GM12875 (cell line): ENCODE results near the gene PRDX2.
"Not testable (repeated sequence)": the region's sequence is repeated elsewhere in the genome, so short reads cannot be mapped to it uniquely, and the experiment has no call there.

ENCODE experiments used
- H3K4me3 ChIP-seq: one replicate; pipeline ENCODE4 v1.5.1; 2011; ENCODE audit warnings: low read depth, low read length, control low read depth
- CTCF ChIP-seq: IDR thresholded peaks from 2 replicates; pipeline ENCODE4 v1.5.1; 2011; ENCODE audit warnings: low read depth, mild to moderate bottlenecking, control low read depth, inconsistent platforms, low read length, moderate library complexity, borderline replicate concordance; ENCODE audit not compliant: insufficient read depth

The PRDX2 gene

GRCh38 chr19:12834566-12834943, 33.0 kb upstream of the PRDX2 start, which contains the start of gene RTBDN:
TSS of gene RTBDN (minus strand) at chr19:12834579. CDS start at chr19:12829979, 4,600 bp downstream.
- no peak for TF ChIP-seq CTCF

DNA sequence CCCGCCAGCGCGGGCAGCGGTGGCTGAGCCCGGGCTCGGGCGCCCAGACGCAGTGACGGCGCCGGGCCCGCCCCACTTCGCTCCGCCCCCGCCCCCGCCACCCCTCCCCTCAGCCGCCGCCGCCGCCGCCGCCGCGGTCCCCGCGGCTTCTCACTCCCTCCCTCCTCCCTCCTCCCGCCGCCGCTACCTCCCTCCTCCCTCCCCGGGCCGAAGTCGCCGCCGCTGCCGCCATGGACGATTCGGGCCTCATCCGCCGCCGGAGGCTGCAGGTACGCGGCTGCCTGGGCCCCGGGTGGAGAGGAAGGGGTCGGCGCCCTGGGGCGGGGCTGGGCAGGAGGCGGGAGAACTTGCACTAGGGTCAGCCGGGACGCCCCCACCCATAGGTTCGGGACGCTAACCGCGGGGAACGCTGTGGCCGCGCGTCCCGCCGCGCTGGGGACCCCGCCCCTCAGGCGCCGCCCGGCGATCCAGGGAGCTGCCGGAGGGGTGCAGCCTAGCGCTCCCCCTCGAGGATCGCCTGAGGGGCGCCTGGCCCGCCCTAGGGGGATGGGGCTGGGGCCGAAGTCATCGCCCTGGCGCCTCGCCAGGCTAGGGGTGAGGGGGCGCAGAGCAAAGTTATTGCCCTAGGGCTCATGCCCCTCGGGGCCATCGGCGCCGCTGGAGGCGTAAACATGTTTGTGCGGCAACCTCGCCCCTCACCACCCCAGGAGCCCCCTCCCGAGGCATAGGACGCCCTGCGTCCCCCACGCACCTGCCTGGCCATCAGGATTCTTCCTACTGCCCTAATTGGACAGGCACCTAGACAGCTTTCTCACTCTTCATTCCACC, 32.4 kb upstream of the PRDX2 start:
- TF ChIP-seq CTCF = no peak
- peak overlapping the region; percentile 24 for H3K4me3 ChIP-seq

More at GRCh38 chr19:12834566-12834943, 33.0 kb upstream of the PRDX2 start, which contains the start of gene RTBDN:
- peak within 1 kb of the TSS; percentile 24 for H3K4me3 ChIP-seq

DNA sequence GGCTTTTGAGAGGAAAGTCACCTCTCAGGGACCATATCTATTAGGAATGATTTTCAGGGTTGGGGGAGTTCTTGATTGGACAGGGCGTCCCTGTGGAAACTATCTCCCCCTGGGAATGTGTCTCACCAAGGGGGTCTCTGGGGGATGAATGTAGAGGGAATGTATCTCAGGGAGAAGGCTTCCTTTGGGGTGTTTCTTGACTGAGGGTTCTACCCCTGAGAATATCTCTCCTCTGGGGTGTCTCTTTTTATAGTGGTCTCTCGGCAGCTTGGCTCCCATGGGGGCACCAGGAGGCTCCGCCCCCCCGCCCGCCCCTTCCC, 31.8 kb upstream of the PRDX2 start:
- H3K4me3 ChIP-seq = no peak overlapping the region
- TF ChIP-seq CTCF = no peak

DNA sequence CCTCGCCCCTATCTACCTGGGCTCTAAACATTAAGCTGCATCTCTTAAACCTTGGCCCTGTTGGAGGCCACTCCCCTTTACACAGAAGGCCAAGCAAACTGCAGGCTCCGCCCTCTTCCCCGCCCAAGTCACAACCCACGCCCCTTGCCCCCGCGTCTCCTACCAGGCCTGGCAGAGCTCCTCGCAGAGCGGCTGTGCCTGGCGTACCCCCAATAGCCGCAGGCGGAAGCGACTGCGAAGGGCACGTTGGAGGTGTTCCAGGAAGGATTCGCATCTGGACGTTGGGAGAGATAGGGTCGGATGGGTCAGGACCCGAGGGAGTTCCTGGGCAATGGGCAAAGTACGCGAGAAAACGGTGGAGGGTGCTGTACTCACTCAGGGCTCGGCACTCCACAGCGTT, 26.9 kb upstream of the PRDX2 start:
- no peak for TF ChIP-seq CTCF
- H3K4me3 ChIP-seq = no peak overlapping the region

GRCh38 chr19:12825254-12826131, 23.9 kb upstream of the PRDX2 start:
- H3K4me3 ChIP-seq = no peak overlapping the region
- TF ChIP-seq CTCF = peak; percentile 45; the same call in 1 of the 2 replicates

GRCh38 chr19:12821761-12822160, 20.2 kb upstream of the PRDX2 start:
- TF ChIP-seq CTCF = no peak
- no peak overlapping the region for H3K4me3 ChIP-seq

GRCh38 chr19:12817810-12818209, 16.2 kb upstream of the PRDX2 start:
- not testable (repeated sequence) for H3K4me3 ChIP-seq

DNA sequence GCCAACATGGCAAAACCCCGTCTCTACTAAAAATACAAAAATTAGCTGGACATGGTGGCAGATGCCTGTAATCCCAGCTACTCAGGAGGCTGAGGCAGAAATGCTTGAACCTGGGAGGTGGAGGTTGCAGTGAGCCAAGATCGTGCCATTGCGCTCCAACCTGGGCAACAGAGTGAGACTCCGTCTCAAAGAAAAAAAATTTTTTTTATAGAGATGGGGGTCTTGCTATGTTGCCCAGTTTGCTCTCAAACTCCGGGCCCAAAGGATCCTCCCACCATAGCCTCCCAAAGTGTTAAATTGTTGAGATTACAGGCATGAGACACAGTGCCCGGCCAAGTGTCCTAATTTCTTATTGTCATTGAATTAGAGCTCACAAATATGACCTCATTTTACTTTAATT, 15.6 kb upstream of the PRDX2 start:
- not testable (repeated sequence) for H3K4me3 ChIP-seq
